Measurements from ENCODE around the gene MAPRE3.

- TF ChIP-seq CTCF (IDR thresholded peaks at IDR 0.05) (no peak), POLR2A (IDR thresholded peaks at IDR 0.05; ENCODE audit: low read depth) (no peak), POLR2AphosphoS5 (IDR thresholded peaks at IDR 0.05) (no peak)
Measured at GRCh38 chr2:27067385-27067784, 96.9 kb downstream of the MAPRE3 start.
